H9 (cell line): ENCODE results near the gene GLIS2. TPM values are rescaled to one million over a fixed set of nuclear protein-coding genes. Genes with fewer than 3 reads are reported as not detected.

ENCODE experiments used
- DNase-seq: peaks from one replicate; pipeline ENCODE4 v3.0.0-alpha.2; 2017
- H2AFZ ChIP-seq: one replicate; pipeline ENCODE4 v1.6.1; 2013; ENCODE audit warnings: mild to moderate bottlenecking, low read length, control low read depth, moderate library complexity
- H2AK5ac ChIP-seq: 2 replicates; pipeline ENCODE4 v1.6.1; 2013; ENCODE audit warnings: low read length, control low read depth, mixed read lengths; ENCODE audit not compliant: insufficient read length
- H2BK120ac ChIP-seq: one replicate; pipeline ENCODE4 v1.6.1; 2013; ENCODE audit warnings: low read depth, mild to moderate bottlenecking, low read length, control low read depth, inconsistent platforms; ENCODE audit not compliant: poor library complexity, severe bottlenecking
- H2BK12ac ChIP-seq: 2 replicates; pipeline ENCODE4 v1.6.1; 2013; ENCODE audit warnings: low read length, control low read depth, mixed read lengths, low read depth; ENCODE audit not compliant: insufficient read length
- H2BK15ac ChIP-seq: 2 replicates; pipeline ENCODE4 v1.6.1; 2013; ENCODE audit warnings: low read depth, low read length, control low read depth
- H2BK20ac ChIP-seq: one replicate; pipeline ENCODE4 v1.6.1; 2013; ENCODE audit warnings: low read depth, mild to moderate bottlenecking, low read length, control low read depth, inconsistent platforms; ENCODE audit not compliant: poor library complexity, severe bottlenecking
- H2BK5ac ChIP-seq: 2 replicates; pipeline ENCODE4 v1.6.1; 2013; ENCODE audit warnings: low read length, control low read depth, mixed read lengths; ENCODE audit not compliant: insufficient read length
- H3K14ac ChIP-seq: 2 replicates; pipeline ENCODE4 v1.6.1; 2013; ENCODE audit warnings: low read length, control low read depth; ENCODE audit not compliant: insufficient read depth
- H3K18ac ChIP-seq: 2 replicates; pipeline ENCODE4 v1.6.1; 2013; ENCODE audit warnings: low read depth, mild to moderate bottlenecking, mixed read lengths, low read length, control low read depth; ENCODE audit not compliant: insufficient read length
- H3K23ac ChIP-seq: 2 replicates; pipeline ENCODE4 v1.6.1; 2013; ENCODE audit warnings: low read length, control low read depth, mixed read lengths, low read depth; ENCODE audit not compliant: insufficient read length
- H3K23me2 ChIP-seq: 2 replicates; pipeline ENCODE4 v1.6.1; 2013; ENCODE audit warnings: low read depth, mild to moderate bottlenecking, mixed read lengths, low read length, control low read depth; ENCODE audit not compliant: insufficient read length, poor library complexity, severe bottlenecking
- H3K27ac ChIP-seq: 2 replicates; pipeline ENCODE4 v1.5.1; 2013; ENCODE audit warnings: low read length, control low read depth, mixed read lengths, low read depth; ENCODE audit not compliant: insufficient read length
- H3K27me3 ChIP-seq: 2 replicates; pipeline ENCODE4 v1.6.1; 2013; ENCODE audit warnings: low read length, control low read depth, inconsistent platforms; ENCODE audit not compliant: insufficient read depth
- H3K4ac ChIP-seq: 2 replicates; pipeline ENCODE4 v1.6.1; 2013; ENCODE audit warnings: low read depth, mild to moderate bottlenecking, control low read depth, inconsistent platforms, low read length, moderate library complexity
- H3K4me1 ChIP-seq: 2 replicates; pipeline ENCODE4 v1.6.1; 2013; ENCODE audit warnings: low read length, control low read depth, inconsistent platforms; ENCODE audit not compliant: insufficient read depth
- H3K4me2 ChIP-seq: 2 replicates; pipeline ENCODE4 v1.6.1; 2013; ENCODE audit warnings: low read length, control low read depth, mixed read lengths; ENCODE audit not compliant: insufficient read length, insufficient read depth
- H3K56ac ChIP-seq: 2 replicates; pipeline ENCODE4 v1.6.1; 2013; ENCODE audit warnings: low read depth, mild to moderate bottlenecking, mixed read lengths, low read length, control low read depth; ENCODE audit not compliant: insufficient read length
- H3K79me1 ChIP-seq: 2 replicates; pipeline ENCODE4 v1.6.1; 2013; ENCODE audit warnings: low read depth, mild to moderate bottlenecking, moderate library complexity, low read length, control low read depth, inconsistent platforms; ENCODE audit not compliant: insufficient read depth, poor library complexity, severe bottlenecking
- H3K79me2 ChIP-seq: 2 replicates; pipeline ENCODE4 v1.6.1; 2013; ENCODE audit warnings: low read length, control low read depth, inconsistent platforms; ENCODE audit not compliant: insufficient read depth
- H3K9ac ChIP-seq: 2 replicates; pipeline ENCODE4 v1.6.1; 2013; ENCODE audit warnings: low read length, control low read depth, mixed read lengths; ENCODE audit not compliant: insufficient read length; ENCODE audit errors: extremely low read depth
- H3K9me3 ChIP-seq: one replicate; pipeline ENCODE4 v1.6.1; 2013; ENCODE audit warnings: low read depth, low read length, inconsistent platforms; ENCODE audit not compliant: control insufficient read depth
- H3T11ph ChIP-seq: one replicate; pipeline ENCODE4 v1.6.1; 2013; ENCODE audit warnings: mild to moderate bottlenecking, low read length, control low read depth, inconsistent platforms
- H4K20me1 ChIP-seq: one replicate; pipeline ENCODE4 v1.6.1; 2013; ENCODE audit not compliant: control insufficient read depth, insufficient read length, insufficient read depth
- H4K5ac ChIP-seq: 2 replicates; pipeline ENCODE4 v1.6.1; 2013; ENCODE audit warnings: low read depth, mild to moderate bottlenecking, mixed read lengths, low read length, control low read depth; ENCODE audit not compliant: insufficient read length
- H4K8ac ChIP-seq: replicated peaks from 2 replicates; pipeline ENCODE4 v1.6.1; 2013; ENCODE audit warnings: low read length, control low read depth, mixed read lengths, low read depth; ENCODE audit not compliant: insufficient read length
- H4K91ac ChIP-seq: 2 replicates; pipeline ENCODE4 v1.6.1; 2013; ENCODE audit warnings: low read depth, mild to moderate bottlenecking, moderate library complexity, mixed read lengths, low read length, control low read depth; ENCODE audit not compliant: insufficient read length
- H3K27ac Mint-ChIP-seq, 3 experiments: 2 replicates in 2 of 3; 3 replicates in 1 of 3; pipeline ENCODE4 v1.8.0; 2020 to 2021; ENCODE audit warnings: mixed read lengths in 3 of 3, mild to moderate bottlenecking in 1 of 3, moderate library complexity in 1 of 3
- H3K27me3 Mint-ChIP-seq: 2 replicates; pipeline ENCODE4 v1.8.0; 2021; ENCODE audit warnings: low read depth, mild to moderate bottlenecking, moderate library complexity, mixed read lengths
- H3K36me3 Mint-ChIP-seq, 3 experiments: 2 replicates in 2 of 3; 3 replicates in 1 of 3; pipeline ENCODE4 v1.8.0; 2020 to 2021; ENCODE audit warnings: low read depth in 3 of 3, mixed read lengths in 3 of 3; ENCODE audit not compliant: insufficient read depth in 1 of 3
- H3K4me1 Mint-ChIP-seq, 2 experiments: 2 replicates each; pipeline ENCODE4 v1.8.0; 2020; ENCODE audit warnings: mixed read lengths in 2 of 2
- H3K4me3 Mint-ChIP-seq, 2 experiments: 2 replicates in 1 of 2; 3 replicates in 1 of 2; pipeline ENCODE4 v1.8.0; 2020 to 2021; ENCODE audit warnings: mild to moderate bottlenecking in 2 of 2, mixed read lengths in 2 of 2, moderate library complexity in 1 of 2
- H3K9me3 Mint-ChIP-seq, 2 experiments: 2 replicates in 1 of 2; 3 replicates in 1 of 2; pipeline ENCODE4 v1.8.0; 2020; ENCODE audit warnings: mild to moderate bottlenecking in 2 of 2, mixed read lengths in 2 of 2, moderate library complexity in 1 of 2
- CTCF ChIP-seq: fragments of 200-600 bp; sonication (generic); conservative IDR thresholded peaks from 3 replicates; pipeline ENCODE4 v1.8.0; 2021; ENCODE audit warnings: antibody characterized with exemption, mild to moderate bottlenecking
- WGBS: extraction: QIAGEN DNeasy Blood & Tissue Kit; methylation state at CpG from one replicate; pipeline ENCODE4 v1.1.7; 2013; ENCODE audit warnings: missing lambda C conversion rate, low lambda C conversion rate, mixed read lengths; ENCODE audit not compliant: insufficient read length; ENCODE audit errors: extremely low coverage; 5-methylcytosine and 5-hydroxymethylcytosine counted together
- total RNA-seq: library from RNA; stranded (reverse); gene quantifications from 2 replicates; pipeline ENCODE4 v1.2.1, GENCODE V29; 2021

GLIS2 gene
- total RNA-seq, 1 experiment from 2014 or later = 14.3 TPM

- Mint-ChIP-seq H3K4me3 (no peak overlapping the region), H3K36me3 (no peaks in the 10 kb centered on the region), H3K27ac (no peak overlapping the region), H3K4me1 (peaks cover 9 to 35% of the 10 kb centered on the region in 2 experiments), H3K27me3 (no peaks in the 10 kb centered on the region), H3K9me3 (no peaks in the 10 kb centered on the region)
- Histone ChIP-seq H3K23ac (no peak overlapping the region), H2BK120ac (no peak overlapping the region), H3K27me3 (no peaks in the 10 kb centered on the region), H4K91ac (no peak overlapping the region), H2BK20ac (no peak overlapping the region), H4K20me1 (peaks cover 3% of the 10 kb centered on the region), H3K27ac (no peak overlapping the region), H4K5ac (no peak overlapping the region), H3K23me2 (peaks cover 8% of the 10 kb centered on the region), H3T11ph (no peak overlapping the region), H3K4ac (no peak overlapping the region), H2BK12ac (no peak overlapping the region), H4K8ac (no peak overlapping the region), H2AFZ (no peak overlapping the region), H2AK5ac (no peak overlapping the region), H3K4me2 (no peak overlapping the region), H3K79me1 (no peaks in the 10 kb centered on the region), H3K14ac (no peak overlapping the region), H3K79me2 (peaks cover 7% of the 10 kb centered on the region; the same call in 1 of the 2 replicates), H2BK15ac (no peak overlapping the region), H3K18ac (no peak overlapping the region), H3K4me1 (peaks cover 6% of the 10 kb centered on the region; the same call in 1 of the 2 replicates), H3K56ac (no peak overlapping the region), H2BK5ac (no peak overlapping the region), H3K9ac (no peak overlapping the region), H3K9me3 (no peaks in the 10 kb centered on the region)
- no CpG with 5 or more reads among the region's 16 CpGs for WGBS
- no peak for TF ChIP-seq CTCF
- no peak for DNase-seq
Measured at GRCh38 chr16:4320571-4321137, 4.8 kb downstream of the GLIS2 start.
